ENCODE data around the gene CALML3.
A peak's percentile ranks its signal among the peaks of the same experiment; 100 is the strongest.

The CALML3 gene

DNA sequence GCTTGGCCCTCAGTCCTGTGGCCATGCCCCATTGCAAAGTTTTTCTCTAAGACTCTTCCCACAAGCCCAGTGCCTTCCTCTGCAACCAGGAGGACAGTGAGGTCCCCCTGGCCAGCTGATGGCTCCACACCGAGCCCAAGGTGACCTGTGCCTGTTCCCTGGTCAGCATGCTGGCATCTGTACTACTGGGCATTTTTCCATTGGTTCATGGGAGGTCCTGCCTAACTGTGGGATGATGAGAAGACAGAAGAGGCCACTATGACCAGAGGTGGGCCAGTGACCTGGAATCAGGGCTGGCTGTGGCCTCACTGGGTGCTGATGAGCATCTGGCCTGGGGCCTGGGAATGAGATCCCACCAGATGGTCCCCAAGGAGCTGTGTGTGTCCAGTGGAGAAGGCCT lies 20.2 kb downstream of the CALML3 start:
- DNase-seq: no peak

GRCh38 chr10:5545426-5545777 lies 20.6 kb downstream of the CALML3 start:
- DNase-seq: no peak

DNA sequence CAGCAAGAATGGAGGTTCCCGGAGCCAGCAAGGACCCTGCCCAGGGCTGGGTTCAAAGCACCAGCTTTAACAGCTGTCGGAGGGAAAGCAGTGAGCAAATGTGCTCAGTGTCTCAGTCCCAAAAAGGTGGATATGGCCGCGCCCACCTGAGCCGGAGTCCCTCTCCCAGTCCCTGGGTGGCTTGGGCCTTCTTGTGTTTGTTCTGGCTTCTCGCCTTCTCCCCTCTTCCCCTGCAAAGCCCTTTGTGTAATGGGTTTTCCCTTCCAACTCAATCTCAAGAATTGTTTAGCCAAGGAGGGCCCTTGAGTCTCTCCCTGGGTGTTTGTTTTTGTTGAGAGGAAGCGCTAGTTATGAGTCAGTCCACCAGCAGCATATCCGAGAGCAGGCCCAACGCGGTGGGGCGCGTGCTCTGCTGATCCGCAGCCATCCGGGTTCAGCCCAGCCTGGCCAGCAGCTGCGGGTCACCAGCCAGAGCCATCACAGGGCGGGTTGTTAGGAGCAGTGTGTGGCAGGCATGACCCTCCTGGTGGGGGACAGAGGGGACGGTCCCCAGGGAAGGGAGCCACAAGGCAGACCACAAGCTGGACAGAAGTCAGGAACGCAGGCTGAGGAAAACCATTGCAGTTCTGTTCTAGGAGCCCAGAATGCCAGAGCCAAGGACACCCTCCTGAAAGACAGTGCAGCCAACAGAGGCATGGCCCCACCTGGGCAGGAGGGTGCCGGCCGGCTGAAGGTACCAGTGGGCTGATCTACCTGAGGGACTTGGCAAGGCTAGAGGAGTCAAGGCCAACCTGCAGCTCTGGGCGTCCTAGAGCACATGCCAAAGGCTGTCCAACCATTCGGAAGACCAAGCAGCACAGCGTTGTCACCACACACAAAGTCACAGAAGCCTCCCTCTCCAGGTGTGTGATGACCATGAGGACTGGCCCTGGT lies 21.3 kb downstream of the CALML3 start:
- no peak for DNase-seq

DNA sequence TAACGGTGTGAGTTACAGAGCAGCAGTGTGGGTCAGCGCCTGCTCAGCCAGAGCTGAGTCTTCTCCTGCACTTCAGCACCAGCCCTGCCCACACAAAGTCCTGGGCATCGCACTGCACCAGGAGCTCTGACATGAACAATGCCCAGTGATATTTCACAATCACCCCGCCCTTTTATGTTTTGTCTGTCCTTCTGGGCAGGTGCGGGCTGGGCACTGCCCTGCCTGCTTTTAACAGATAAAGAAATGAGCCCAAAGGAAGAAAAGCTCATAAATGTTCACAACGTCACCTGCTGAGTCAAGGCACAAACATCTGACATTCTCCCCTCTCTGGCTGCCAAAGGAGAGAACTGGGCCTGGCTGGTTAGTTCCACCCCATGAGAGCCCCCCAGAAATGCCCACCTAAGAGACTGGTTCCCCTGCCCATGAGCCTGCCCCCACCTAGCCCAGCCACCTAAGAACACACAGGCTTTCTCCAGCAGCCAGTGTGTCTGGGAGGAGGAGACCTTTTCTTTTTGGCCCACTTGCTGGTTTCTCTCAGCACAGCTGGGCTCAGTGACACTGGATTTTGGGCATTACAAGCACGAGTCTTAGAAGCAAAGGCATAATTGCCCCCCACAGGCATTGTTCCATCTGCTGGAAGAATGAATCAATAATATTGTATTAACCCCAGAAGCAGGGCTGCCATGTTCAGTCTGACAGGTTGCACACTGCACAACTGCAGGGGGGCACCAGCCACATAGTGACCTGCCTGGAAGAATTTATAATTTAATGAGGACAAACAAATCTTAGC lies 22.3 kb downstream of the CALML3 start:
- DNase-seq: no peak

- DNase-seq: no peak
Measured at GRCh38 chr10:5547681-5547930, 22.8 kb downstream of the CALML3 start.

DNA sequence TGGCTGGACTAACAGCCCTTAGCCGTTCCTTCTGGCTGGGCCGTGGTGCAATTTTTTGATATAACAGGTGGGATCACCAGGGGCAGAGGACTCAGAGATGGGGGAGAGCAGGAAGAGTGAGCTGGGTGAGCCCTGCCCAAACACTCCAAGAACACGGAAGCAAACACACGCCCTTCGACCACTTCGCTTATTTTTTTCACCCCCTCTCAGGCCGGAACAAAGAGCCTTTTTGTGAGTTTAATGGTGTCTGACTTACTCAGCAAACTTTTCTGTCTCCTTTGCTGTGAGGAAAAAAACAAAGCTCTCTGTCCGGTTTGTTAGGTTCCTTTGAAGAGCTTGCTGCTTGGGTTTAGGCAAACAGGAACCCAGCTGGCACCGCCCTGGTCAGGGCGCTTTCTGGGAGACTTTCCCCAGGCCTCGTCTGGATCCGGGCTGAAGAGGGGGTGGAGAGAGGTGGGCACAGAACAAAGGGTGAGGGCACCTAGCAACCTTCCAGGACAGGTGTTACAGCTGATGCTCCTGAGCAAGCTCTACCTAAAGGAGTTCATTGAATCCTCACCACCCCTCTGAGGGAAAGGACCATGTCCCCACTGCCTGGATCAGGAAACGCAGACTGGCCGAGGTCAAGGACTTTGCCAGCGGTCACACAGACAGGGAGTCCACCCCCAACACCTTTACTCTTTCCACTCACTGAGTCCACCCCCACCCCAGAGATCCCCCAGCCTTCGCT lies 23.3 kb downstream of the CALML3 start:
- DNase-seq: no peak

DNA sequence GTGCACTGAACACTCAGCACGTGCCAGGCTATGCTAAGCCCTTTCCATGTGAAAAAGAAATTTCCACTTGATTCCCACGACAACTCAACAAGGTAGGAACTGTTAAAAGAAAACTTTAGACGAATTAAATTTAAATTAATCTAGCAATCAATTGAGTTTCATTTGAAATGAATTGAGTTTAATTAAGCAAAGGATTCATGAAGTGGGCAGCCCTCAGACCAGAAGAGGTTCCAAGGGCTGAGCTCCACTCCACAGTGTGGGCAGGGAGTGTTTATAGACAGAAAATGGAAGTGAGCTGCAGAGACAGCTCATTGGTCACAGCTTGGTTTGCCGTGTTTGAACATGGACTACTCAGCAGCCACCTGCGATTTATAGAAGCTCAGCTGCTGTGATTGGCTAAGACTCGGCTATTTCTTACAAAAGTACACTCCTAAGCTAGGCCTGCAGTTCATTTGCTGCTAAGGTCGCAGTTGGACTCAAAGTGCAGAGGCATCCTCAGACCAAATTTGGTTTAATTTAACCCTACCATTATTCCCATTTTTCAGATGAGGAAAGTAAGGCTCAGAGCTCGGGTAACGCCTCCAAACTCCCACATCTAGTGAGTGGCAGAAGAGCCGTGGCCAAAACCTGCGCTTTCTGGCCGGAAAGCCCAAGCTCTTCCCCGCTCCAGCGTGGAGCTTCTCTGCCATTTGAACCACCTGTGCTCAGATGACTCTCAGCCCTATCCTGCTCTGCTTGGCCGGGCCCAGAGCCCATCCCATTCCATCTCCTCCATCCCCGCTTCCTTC lies 24.9 kb downstream of the CALML3 start:
- DNase-seq: no peak

DNA sequence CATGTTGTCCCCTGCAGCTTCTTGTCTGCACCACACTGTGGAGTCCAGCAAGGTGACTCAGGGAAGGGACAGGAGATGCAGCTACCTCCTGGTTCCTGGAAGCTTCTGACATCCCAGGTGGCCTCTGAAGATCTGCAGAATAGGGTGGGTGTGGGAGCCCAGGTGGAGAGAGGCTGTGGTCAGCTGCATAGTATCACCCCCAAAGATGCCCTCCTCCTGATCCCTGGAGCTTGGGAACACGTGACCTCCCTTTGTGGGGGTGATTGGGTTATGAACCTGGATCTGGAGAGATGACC lies 25.4 kb downstream of the CALML3 start:
- no peak for DNase-seq

DNA sequence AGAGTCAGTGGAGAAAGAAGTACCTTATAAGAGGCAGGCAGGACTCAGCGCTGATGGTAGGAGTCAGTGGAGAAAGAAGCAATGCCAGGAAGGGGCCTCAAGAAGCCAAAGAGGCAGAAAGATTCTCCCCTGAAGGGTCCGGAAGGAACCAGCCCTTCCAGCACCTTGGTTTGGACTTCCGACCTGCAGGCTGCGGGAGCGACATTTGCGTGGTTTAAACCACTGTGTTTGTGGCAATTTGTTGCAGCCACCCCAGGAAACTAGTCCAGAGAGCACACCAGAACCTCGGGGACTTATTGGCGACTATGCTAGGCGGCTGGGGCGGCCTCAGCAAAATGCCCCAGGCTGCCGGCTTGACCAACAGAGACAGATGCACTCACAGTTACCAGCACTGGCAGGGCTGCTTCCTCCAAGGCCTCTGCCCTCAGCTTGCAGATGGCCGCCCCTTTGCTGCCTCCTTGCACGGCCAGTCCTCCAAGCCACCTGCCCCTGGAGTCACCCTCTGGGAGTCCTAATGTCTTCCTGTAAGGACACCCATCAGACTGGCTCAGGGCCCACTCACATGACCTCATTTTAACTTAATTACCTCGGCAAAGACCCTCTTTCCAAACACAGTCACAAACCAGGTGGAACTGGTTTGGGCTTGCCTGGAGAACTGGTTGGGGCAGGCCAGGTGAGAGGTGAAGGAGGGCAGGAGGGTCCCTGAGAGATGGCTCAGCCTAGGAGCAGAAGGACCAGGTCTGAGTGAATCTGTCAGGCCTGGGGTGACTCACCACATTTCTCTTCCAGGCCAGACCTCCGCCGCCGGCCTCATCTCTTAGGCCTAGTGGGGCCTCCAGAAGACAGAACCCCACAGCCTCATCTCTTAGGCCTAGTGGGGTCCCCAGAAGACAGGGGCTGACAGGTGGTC lies 26.1 kb downstream of the CALML3 start:
- peak; percentile 37 for DNase-seq

- DNase-seq: no peak
Measured at GRCh38 chr10:5551531-5552375, 27.0 kb downstream of the CALML3 start.

- no peak for DNase-seq
Measured at GRCh38 chr10:5552376-5553321, 27.9 kb downstream of the CALML3 start.

GRCh38 chr10:5553400-5554170 lies 28.8 kb downstream of the CALML3 start:
- DNase-seq: no peak

- DNase-seq: no peak
Measured at GRCh38 chr10:5555021-5555510, 30.3 kb downstream of the CALML3 start.

- DNase-seq: no peak
Measured at GRCh38 chr10:5555881-5556280, 31.1 kb downstream of the CALML3 start.

DNA sequence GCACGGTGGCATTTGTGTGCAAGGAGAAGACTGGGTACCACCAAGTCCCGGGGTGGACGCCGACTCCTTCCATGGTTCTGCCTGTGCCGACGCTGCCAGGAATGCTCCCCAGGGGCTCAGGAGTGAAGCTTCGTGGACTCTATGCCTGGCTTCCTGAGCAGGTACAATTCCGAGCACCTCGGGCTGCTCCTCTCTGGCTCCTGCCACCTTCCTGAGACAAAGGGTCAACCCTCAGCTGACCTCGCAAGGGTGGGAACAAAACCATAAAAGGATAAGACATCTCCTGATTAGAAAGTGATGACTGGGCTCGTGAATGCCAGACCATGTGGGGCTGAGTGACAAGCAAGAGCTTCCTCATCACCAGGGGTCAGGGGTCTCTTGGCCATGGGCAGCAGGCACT lies 31.8 kb downstream of the CALML3 start:
- DNase-seq: no peak

- no peak for DNase-seq
Measured at GRCh38 chr10:5557040-5557721, 32.4 kb downstream of the CALML3 start.

DNA sequence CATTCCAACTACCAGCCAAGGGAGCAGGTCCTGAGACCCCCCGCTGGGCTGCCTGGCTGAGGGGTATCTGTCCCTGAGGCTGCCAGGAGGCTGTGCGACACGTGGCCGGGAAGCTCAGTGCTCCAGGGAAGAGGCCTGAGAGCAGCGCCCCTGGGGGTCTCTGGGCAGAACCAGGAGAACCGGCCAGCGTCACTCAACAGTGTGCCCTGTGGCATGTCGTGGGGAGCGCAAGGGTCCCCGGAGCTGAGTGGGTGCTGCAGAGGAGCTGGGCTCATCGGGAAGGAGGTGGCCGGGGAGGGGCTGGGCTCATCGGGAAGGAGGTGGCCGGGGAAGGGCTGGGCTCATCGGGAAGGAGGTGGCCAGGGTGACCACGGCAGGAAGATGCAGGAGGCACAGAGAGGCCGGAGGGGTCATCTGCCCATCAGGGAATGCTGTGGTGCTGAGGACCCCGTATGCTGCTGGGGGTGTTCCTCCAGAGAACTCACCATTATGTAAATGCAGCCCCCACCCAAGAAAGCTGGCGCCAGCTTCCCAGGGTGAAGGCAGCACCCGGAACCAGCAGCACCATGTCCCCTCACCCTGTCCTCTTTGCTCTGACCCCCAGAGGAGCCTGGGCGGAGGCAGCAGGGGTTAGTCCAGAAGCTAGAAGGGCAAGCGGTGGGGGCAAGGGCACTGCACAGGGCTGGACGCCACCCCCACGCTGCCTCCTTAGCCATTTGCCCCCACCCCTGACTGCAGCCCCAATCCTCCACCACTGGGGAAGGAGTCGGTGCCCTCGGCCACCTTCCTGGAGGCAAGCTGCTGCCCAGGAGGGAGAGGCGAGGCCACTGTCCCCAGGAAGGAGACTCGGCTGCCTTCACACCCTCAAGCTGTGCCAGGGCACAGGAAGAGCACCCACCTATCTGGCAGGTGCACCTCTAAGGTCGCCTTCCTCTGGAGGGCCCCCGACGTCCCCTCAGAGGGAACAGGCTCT lies 33.3 kb downstream of the CALML3 start:
- DNase-seq: no peak
